ENCODE measurements around the gene SLC6A11. TPM values are rescaled to one million over a fixed set of nuclear protein-coding genes. Genes with fewer than 3 reads are reported as not detected.

SLC6A11 gene
- total RNA-seq, 1 donor = not detected

GRCh38 chr3:10857235-10857634 lies 41.2 kb downstream of the SLC6A11 start:
- no peaks in the 10 kb centered on the region for H3K79me2 ChIP-seq (ENCODE audit: insufficient read depth, low read length)
- no peaks in the 10 kb centered on the region for H4K20me1 ChIP-seq (ENCODE audit: insufficient read depth, low read length)
- no peak overlapping the region for H3K4me2 ChIP-seq (ENCODE audit: insufficient read depth, low read length)
- no peak overlapping the region for H2AFZ ChIP-seq (ENCODE audit: low read length)
- H3K27ac ChIP-seq (ENCODE audit: low read depth, low read length) = no peak overlapping the region
- H3K4me1 ChIP-seq (ENCODE audit: insufficient read depth, low read length) = no peaks in the 10 kb centered on the region
- H3K27me3 ChIP-seq (ENCODE audit: insufficient read depth, low read length) = peaks cover 2% of the 10 kb centered on the region
- no peak for DNase-seq (ENCODE audit: insufficient read length, low spot score, missing footprints)
- TF ChIP-seq CTCF (IDR thresholded peaks at IDR 0.05; ENCODE audit: extremely low read depth, low read depth, low read length) = no peak
- H3K4me3 ChIP-seq (ENCODE audit: insufficient read depth, low read length) = no peak overlapping the region
- no peaks in the 10 kb centered on the region for H3K36me3 ChIP-seq (ENCODE audit: insufficient read depth, low read length)
- H3K9me3 ChIP-seq (ENCODE audit: low read depth, low read length) = no peaks in the 10 kb centered on the region

GRCh38 chr3:10858091-10858490 lies 42.1 kb downstream of the SLC6A11 start:
- no peak for DNase-seq (ENCODE audit: insufficient read length, low spot score, missing footprints)
- no peaks in the 10 kb centered on the region for H3K36me3 ChIP-seq (ENCODE audit: insufficient read depth, low read length)
- no peak overlapping the region for H3K4me3 ChIP-seq (ENCODE audit: insufficient read depth, low read length)
- H3K4me2 ChIP-seq (ENCODE audit: insufficient read depth, low read length) = no peak overlapping the region
- TF ChIP-seq CTCF (IDR thresholded peaks at IDR 0.05; ENCODE audit: extremely low read depth, low read depth, low read length) = no peak
- H3K27ac ChIP-seq (ENCODE audit: low read depth, low read length) = no peak overlapping the region
- H2AFZ ChIP-seq (ENCODE audit: low read length) = no peak overlapping the region
- H4K20me1 ChIP-seq (ENCODE audit: insufficient read depth, low read length) = no peaks in the 10 kb centered on the region
- peaks cover 2% of the 10 kb centered on the region for H3K27me3 ChIP-seq (ENCODE audit: insufficient read depth, low read length)
- no peaks in the 10 kb centered on the region for H3K79me2 ChIP-seq (ENCODE audit: insufficient read depth, low read length)
- no peaks in the 10 kb centered on the region for H3K9me3 ChIP-seq (ENCODE audit: low read depth, low read length)
- H3K4me1 ChIP-seq (ENCODE audit: insufficient read depth, low read length) = no peaks in the 10 kb centered on the region

- no peaks in the 10 kb centered on the region for H4K20me1 ChIP-seq (ENCODE audit: insufficient read depth, low read length)
- no peak for TF ChIP-seq CTCF (IDR thresholded peaks at IDR 0.05; ENCODE audit: extremely low read depth, low read depth, low read length)
- H3K4me1 ChIP-seq (ENCODE audit: insufficient read depth, low read length) = no peaks in the 10 kb centered on the region
- no peak overlapping the region for H3K4me2 ChIP-seq (ENCODE audit: insufficient read depth, low read length)
- DNase-seq (ENCODE audit: insufficient read length, low spot score, missing footprints) = no peak
- peaks cover 6% of the 10 kb centered on the region for H3K27me3 ChIP-seq (ENCODE audit: insufficient read depth, low read length)
- H3K4me3 ChIP-seq (ENCODE audit: insufficient read depth, low read length) = no peak overlapping the region
- H3K9me3 ChIP-seq (ENCODE audit: low read depth, low read length) = no peaks in the 10 kb centered on the region
- H3K79me2 ChIP-seq (ENCODE audit: insufficient read depth, low read length) = no peaks in the 10 kb centered on the region
- H3K27ac ChIP-seq (ENCODE audit: low read depth, low read length) = no peak overlapping the region
- H2AFZ ChIP-seq (ENCODE audit: low read length) = no peak overlapping the region
- H3K36me3 ChIP-seq (ENCODE audit: insufficient read depth, low read length) = no peaks in the 10 kb centered on the region
These were observed 51.4 kb downstream of the SLC6A11 start for GRCh38 chr3:10867384-10867783.

GRCh38 chr3:10869460-10869859 lies 53.4 kb downstream of the SLC6A11 start:
- no peak overlapping the region for H3K27ac ChIP-seq (ENCODE audit: low read depth, low read length)
- TF ChIP-seq CTCF (IDR thresholded peaks at IDR 0.05; ENCODE audit: extremely low read depth, low read depth, low read length) = no peak
- no peak overlapping the region for H2AFZ ChIP-seq (ENCODE audit: low read length)
- H3K79me2 ChIP-seq (ENCODE audit: insufficient read depth, low read length) = no peaks in the 10 kb centered on the region
- H3K4me1 ChIP-seq (ENCODE audit: insufficient read depth, low read length) = no peaks in the 10 kb centered on the region
- no peak overlapping the region for H3K4me3 ChIP-seq (ENCODE audit: insufficient read depth, low read length)
- H3K9me3 ChIP-seq (ENCODE audit: low read depth, low read length) = no peaks in the 10 kb centered on the region
- no peak for DNase-seq (ENCODE audit: insufficient read length, low spot score, missing footprints)
- H4K20me1 ChIP-seq (ENCODE audit: insufficient read depth, low read length) = no peaks in the 10 kb centered on the region
- H3K36me3 ChIP-seq (ENCODE audit: insufficient read depth, low read length) = no peaks in the 10 kb centered on the region
- no peak overlapping the region for H3K4me2 ChIP-seq (ENCODE audit: insufficient read depth, low read length)
- H3K27me3 ChIP-seq (ENCODE audit: insufficient read depth, low read length) = peaks cover 6% of the 10 kb centered on the region
